ENCODE measurements around the gene CTNNAL1. TPM values are rescaled to one million over a fixed set of nuclear protein-coding genes. Genes with fewer than 3 reads are reported as not detected.
"Not testable (repeated sequence)": the region's sequence is repeated elsewhere in the genome, so short reads cannot be mapped to it uniquely, and the experiment has no call there.

The CTNNAL1 gene
- total RNA-seq (2014; rRNA removed; shearing (Covaris generic); ENCODE audit: low replicate concordance), result 26.8 and 31.4 TPM in 2 replicates

- no peaks in the 10 kb centered on the region for H3K27me3 ChIP-seq (ENCODE audit: low read length)
- peaks cover 41% of the 10 kb centered on the region for H3K4me1 ChIP-seq (ENCODE audit: low read length)
- no peaks in the 10 kb centered on the region for H3K36me3 ChIP-seq (ENCODE audit: insufficient read depth, low read length)
- H3K4me2 ChIP-seq (ENCODE audit: low read depth, low read length, poor library complexity, severe bottlenecking), result peak within 1 kb of the TSS; percentile 72
- no peaks in the 10 kb centered on the region for H3K9me2 ChIP-seq (replicated peaks; ENCODE audit: insufficient read depth, low read length)
- H3K4me3 ChIP-seq (ENCODE audit: low read length), result peak within 1 kb of the TSS; percentile 89
- peaks cover 51% of the 10 kb centered on the region for H3K79me2 ChIP-seq (ENCODE audit: low read length)
- peak; percentile 95 for DNase-seq
- H3K27ac ChIP-seq (ENCODE audit: low read length), result peak within 1 kb of the TSS; percentile 34
- H4K20me1 ChIP-seq (ENCODE audit: insufficient read depth, low read depth, low read length), result no peaks in the 10 kb centered on the region
- peak within 1 kb of the TSS; percentile 87 for H3K9ac ChIP-seq (ENCODE audit: low read length)
- H3K9me3 ChIP-seq (ENCODE audit: low read length), result no peaks in the 10 kb centered on the region
- H2AFZ ChIP-seq (ENCODE audit: low read length), result peak within 1 kb of the TSS; percentile 30; the same call in 1 of the 2 replicates
Observed at GRCh38 chr9:109012876-109013678, at the start of gene CTNNAL1. TSS of gene CTNNAL1 (minus strand) at chr9:109013499. CDS start at chr9:109013442, 57 bp downstream.

- H3K36me3 ChIP-seq (ENCODE audit: insufficient read depth, low read length), result peaks cover 37% of the 10 kb centered on the region; the same call in 1 of the 2 replicates
- no peaks in the 10 kb centered on the region for H3K27me3 ChIP-seq (ENCODE audit: low read length)
- no peaks in the 10 kb centered on the region for H3K9me3 ChIP-seq (ENCODE audit: low read length)
- H3K4me3 ChIP-seq (ENCODE audit: low read length), result no peak overlapping the region
- no peaks in the 10 kb centered on the region for H4K20me1 ChIP-seq (ENCODE audit: insufficient read depth, low read depth, low read length)
- H3K4me2 ChIP-seq (ENCODE audit: low read depth, low read length, poor library complexity, severe bottlenecking), result no peak overlapping the region
- no peak for DNase-seq
- peaks cover 22% of the 10 kb centered on the region for H3K79me2 ChIP-seq (ENCODE audit: low read length)
- H3K9ac ChIP-seq (ENCODE audit: low read length), result no peak overlapping the region
- no peak overlapping the region for H3K27ac ChIP-seq (ENCODE audit: low read length)
- H3K4me1 ChIP-seq (ENCODE audit: low read length), result no peaks in the 10 kb centered on the region
- no peak overlapping the region for H2AFZ ChIP-seq (ENCODE audit: low read length)
- no peaks in the 10 kb centered on the region for H3K9me2 ChIP-seq (replicated peaks; ENCODE audit: insufficient read depth, low read length)
Observed at GRCh38 chr9:109062543-109062942, 49.2 kb upstream of the CTNNAL1 start.

- peaks cover 18% of the 10 kb centered on the region for H3K79me2 ChIP-seq (ENCODE audit: low read length)
- no peaks in the 10 kb centered on the region for H3K27me3 ChIP-seq (ENCODE audit: low read length)
- DNase-seq, result no peak
- peaks cover 23% of the 10 kb centered on the region for H3K36me3 ChIP-seq (ENCODE audit: insufficient read depth, low read length)
- H3K27ac ChIP-seq (ENCODE audit: low read length), result no peak overlapping the region
- H3K9me3 ChIP-seq (ENCODE audit: low read length), result no peaks in the 10 kb centered on the region
- H3K9ac ChIP-seq (ENCODE audit: low read length), result no peak overlapping the region
- no peaks in the 10 kb centered on the region for H3K9me2 ChIP-seq (replicated peaks; ENCODE audit: insufficient read depth, low read length)
- H2AFZ ChIP-seq (ENCODE audit: low read length), result no peak overlapping the region
- no peaks in the 10 kb centered on the region for H3K4me1 ChIP-seq (ENCODE audit: low read length)
- H3K4me2 ChIP-seq (ENCODE audit: low read depth, low read length, poor library complexity, severe bottlenecking), result no peak overlapping the region
- H4K20me1 ChIP-seq (ENCODE audit: insufficient read depth, low read depth, low read length), result no peaks in the 10 kb centered on the region
- no peak overlapping the region for H3K4me3 ChIP-seq (ENCODE audit: low read length)
Observed at GRCh38 chr9:109060191-109060590, 46.9 kb upstream of the CTNNAL1 start.

- not testable (repeated sequence) for H3K9ac ChIP-seq (ENCODE audit: low read length); H3K27me3 ChIP-seq (ENCODE audit: low read length); H3K9me3 ChIP-seq (ENCODE audit: low read length); DNase-seq; H2AFZ ChIP-seq (ENCODE audit: low read length); H3K4me2 ChIP-seq (ENCODE audit: low read depth, low read length, poor library complexity, severe bottlenecking); H3K4me3 ChIP-seq (ENCODE audit: low read length); H4K20me1 ChIP-seq (ENCODE audit: insufficient read depth, low read depth, low read length); H3K4me1 ChIP-seq (ENCODE audit: low read length); H3K27ac ChIP-seq (ENCODE audit: low read length); H3K9me2 ChIP-seq (replicated peaks; ENCODE audit: insufficient read depth, low read length)
- Histone ChIP-seq H3K79me2 (ENCODE audit: low read length) (peaks cover 34% of the 10 kb centered on the region; the same call in 1 of the 2 replicates), H3K36me3 (ENCODE audit: insufficient read depth, low read length) (peaks cover 49% of the 10 kb centered on the region)
Observed at GRCh38 chr9:109053121-109053520, 39.8 kb upstream of the CTNNAL1 start.

- Histone ChIP-seq H3K9ac (ENCODE audit: low read length) (no peak overlapping the region), H3K4me3 (ENCODE audit: low read length) (no peak overlapping the region), H3K9me3 (ENCODE audit: low read length) (no peaks in the 10 kb centered on the region), H3K4me1 (ENCODE audit: low read length) (no peaks in the 10 kb centered on the region), H4K20me1 (ENCODE audit: insufficient read depth, low read depth, low read length) (no peaks in the 10 kb centered on the region), H3K4me2 (ENCODE audit: low read depth, low read length, poor library complexity, severe bottlenecking) (no peak overlapping the region), H3K79me2 (ENCODE audit: low read length) (peaks cover 41% of the 10 kb centered on the region), H3K27ac (ENCODE audit: low read length) (no peak overlapping the region), H3K9me2 (replicated peaks; ENCODE audit: insufficient read depth, low read length) (no peaks in the 10 kb centered on the region), H3K36me3 (ENCODE audit: insufficient read depth, low read length) (peaks cover 56% of the 10 kb centered on the region), H3K27me3 (ENCODE audit: low read length) (no peaks in the 10 kb centered on the region), H2AFZ (ENCODE audit: low read length) (no peak overlapping the region)
- DNase-seq, result no peak
Observed at GRCh38 chr9:109052416-109052815, 39.1 kb upstream of the CTNNAL1 start.

GRCh38 chr9:109051733-109052132 lies 38.4 kb upstream of the CTNNAL1 start:
- H3K9me3 ChIP-seq (ENCODE audit: low read length), result no peaks in the 10 kb centered on the region
- H3K4me3 ChIP-seq (ENCODE audit: low read length), result no peak overlapping the region
- DNase-seq, result no peak
- H3K4me1 ChIP-seq (ENCODE audit: low read length), result no peaks in the 10 kb centered on the region
- no peak overlapping the region for H3K27ac ChIP-seq (ENCODE audit: low read length)
- no peak overlapping the region for H2AFZ ChIP-seq (ENCODE audit: low read length)
- peaks cover 47% of the 10 kb centered on the region for H3K79me2 ChIP-seq (ENCODE audit: low read length)
- H3K9ac ChIP-seq (ENCODE audit: low read length), result no peak overlapping the region
- H3K36me3 ChIP-seq (ENCODE audit: insufficient read depth, low read length), result peaks cover 63% of the 10 kb centered on the region
- H3K9me2 ChIP-seq (replicated peaks; ENCODE audit: insufficient read depth, low read length), result no peaks in the 10 kb centered on the region
- H4K20me1 ChIP-seq (ENCODE audit: insufficient read depth, low read depth, low read length), result no peaks in the 10 kb centered on the region
- H3K4me2 ChIP-seq (ENCODE audit: low read depth, low read length, poor library complexity, severe bottlenecking), result no peak overlapping the region
- H3K27me3 ChIP-seq (ENCODE audit: low read length), result no peaks in the 10 kb centered on the region

- peaks cover 58% of the 10 kb centered on the region for H3K79me2 ChIP-seq (ENCODE audit: low read length)
- no peak overlapping the region for H3K4me3 ChIP-seq (ENCODE audit: low read length)
- H3K36me3 ChIP-seq (ENCODE audit: insufficient read depth, low read length), result peaks cover 75% of the 10 kb centered on the region
- H3K9me2 ChIP-seq (replicated peaks; ENCODE audit: insufficient read depth, low read length), result no peaks in the 10 kb centered on the region
- DNase-seq, result no peak
- no peaks in the 10 kb centered on the region for H4K20me1 ChIP-seq (ENCODE audit: insufficient read depth, low read depth, low read length)
- H3K9me3 ChIP-seq (ENCODE audit: low read length), result no peaks in the 10 kb centered on the region
- no peaks in the 10 kb centered on the region for H3K4me1 ChIP-seq (ENCODE audit: low read length)
- no peak overlapping the region for H3K4me2 ChIP-seq (ENCODE audit: low read depth, low read length, poor library complexity, severe bottlenecking)
- no peak overlapping the region for H3K27ac ChIP-seq (ENCODE audit: low read length)
- no peak overlapping the region for H2AFZ ChIP-seq (ENCODE audit: low read length)
- no peak overlapping the region for H3K9ac ChIP-seq (ENCODE audit: low read length)
- H3K27me3 ChIP-seq (ENCODE audit: low read length), result no peaks in the 10 kb centered on the region
Observed at GRCh38 chr9:109050444-109050843, 37.1 kb upstream of the CTNNAL1 start.

- Histone ChIP-seq H3K79me2 (ENCODE audit: low read length) (peaks cover 56% of the 10 kb centered on the region), H3K27ac (ENCODE audit: low read length) (no peak overlapping the region), H3K9ac (ENCODE audit: low read length) (no peak overlapping the region), H4K20me1 (ENCODE audit: insufficient read depth, low read depth, low read length) (no peaks in the 10 kb centered on the region), H3K27me3 (ENCODE audit: low read length) (no peaks in the 10 kb centered on the region), H3K9me2 (replicated peaks; ENCODE audit: insufficient read depth, low read length) (no peaks in the 10 kb centered on the region), H2AFZ (ENCODE audit: low read length) (no peak overlapping the region), H3K4me1 (ENCODE audit: low read length) (no peaks in the 10 kb centered on the region), H3K36me3 (ENCODE audit: insufficient read depth, low read length) (peaks cover 74% of the 10 kb centered on the region), H3K9me3 (ENCODE audit: low read length) (no peaks in the 10 kb centered on the region), H3K4me3 (ENCODE audit: low read length) (no peak overlapping the region), H3K4me2 (ENCODE audit: low read depth, low read length, poor library complexity, severe bottlenecking) (no peak overlapping the region)
- no peak for DNase-seq
Observed at GRCh38 chr9:109048822-109049221, 35.5 kb upstream of the CTNNAL1 start.
